Stimulated activated naive CD8-positive, alpha-beta T cell treated with anti-CD3 and anti-CD28 coated beads, Interleukin-15, Interleukin-2, amounts not matched to agents 100 ng/mL and 50 ng/mL, for 24 hours (primary cell): ENCODE measurements around the gene AGTRAP.

Experiments used
- H3K27ac Mint-ChIP-seq: one replicate; pipeline ENCODE4 v1.8.0; 2021; ENCODE audit warnings: mild to moderate bottlenecking, mixed read lengths
- H3K27me3 Mint-ChIP-seq: one replicate; pipeline ENCODE4 v1.8.0; 2021; ENCODE audit warnings: mixed read lengths
- H3K36me3 Mint-ChIP-seq: one replicate; pipeline ENCODE4 v1.8.0; 2021; ENCODE audit warnings: low read depth, mixed read lengths
- H3K4me1 Mint-ChIP-seq: one replicate; pipeline ENCODE4 v1.8.0; 2021; ENCODE audit warnings: low read depth, mixed read lengths
- H3K4me3 Mint-ChIP-seq: one replicate; pipeline ENCODE4 v1.8.0; 2021; ENCODE audit warnings: mild to moderate bottlenecking, mixed read lengths
- H3K9me3 Mint-ChIP-seq: one replicate; pipeline ENCODE4 v1.8.0; 2021; ENCODE audit warnings: mixed read lengths

Gene AGTRAP

DNA sequence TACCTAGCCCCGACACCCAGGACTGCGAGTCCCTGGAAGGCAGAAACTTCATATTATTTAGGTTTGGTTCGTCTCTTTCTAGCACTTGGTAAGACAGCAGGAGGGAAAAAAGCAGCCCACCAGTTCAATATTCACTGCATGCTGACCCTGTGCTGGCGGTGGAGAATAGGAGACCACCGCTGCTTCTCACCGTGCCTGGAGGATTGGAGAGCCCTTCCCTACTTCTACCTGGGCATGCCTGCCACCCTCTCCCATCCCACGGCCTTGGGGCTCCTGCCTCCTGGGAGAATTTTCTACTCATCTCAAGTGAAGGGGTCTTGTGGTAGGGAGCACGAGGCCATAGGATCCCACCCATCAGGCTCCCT lies 64.4 kb downstream of the AGTRAP start:
- Mint-ChIP-seq H3K4me3 (no peak overlapping the region), H3K4me1 (peaks cover 36% of the 10 kb centered on the region), H3K36me3 (peaks cover 14% of the 10 kb centered on the region), H3K27me3 (no peaks in the 10 kb centered on the region), H3K27ac (no peak overlapping the region), H3K9me3 (no peaks in the 10 kb centered on the region)
